Right lobe of liver (tissue), 6 donors: ENCODE data around the gene ANGPTL3. TPM values are rescaled to one million over a fixed set of nuclear protein-coding genes. Genes with fewer than 3 reads are reported as not detected.

Source experiments
- ATAC-seq, 4 donors: fragments of 200-7000 bp; cut with Tn5 transposase; one replicate each; pipeline ENCODE4 v1.9.1; 2020; ENCODE audit warnings: mild to moderate bottlenecking in 4 of 4, moderate library complexity in 4 of 4
- DNase-seq, 3 donors: peaks; one replicate each; pipeline ENCODE4 v3.0.0-alpha.2; 2020
- H3K27ac ChIP-seq, 3 donors: fragments of 200-600 bp; one replicate each; pipeline ENCODE4 v1.8.0; 2022
- H3K27me3 ChIP-seq, 2 donors: fragments of 200-600 bp; one replicate each; pipeline ENCODE4 v1.8.0; 2022
- H3K36me3 ChIP-seq, 4 donors: fragments of 200-600 bp; sonication (generic) in 1 of 4; one replicate each; pipeline versions ENCODE4 v1.5.1 to v1.8.0; 2017 to 2022; ENCODE audit warnings: control low read depth in 1 of 4
- H3K4me1 ChIP-seq, 4 donors: fragments of 200-600 bp; sonication (generic) in 1 of 4; one replicate each; pipeline versions ENCODE4 v1.5.1 to v1.8.0; 2017 to 2022; ENCODE audit warnings: control low read depth in 1 of 4
- H3K4me3 ChIP-seq, 3 donors: fragments of 200-600 bp; one replicate each; pipeline ENCODE4 v1.8.0; 2022
- H3K9me3 ChIP-seq, 4 donors: fragments of 200-600 bp; sonication (generic) in 1 of 4; one replicate each; pipeline versions ENCODE4 v1.5.1 to v1.8.0; 2017 to 2022; ENCODE audit warnings: control low read depth in 1 of 4
- POLR2A ChIP-seq: fragments of 450-650 bp; IDR thresholded peaks from one replicate; pipeline ENCODE4 v1.6.1; 2017; ENCODE audit warnings: antibody characterized with exemption, mild to moderate bottlenecking
- WGBS: methylation state at CpG from one replicate; pipeline ENCODE4 v1.1.6; 2018; ENCODE audit warnings: low coverage, low lambda C conversion rate; ENCODE audit not compliant: insufficient coverage; ENCODE audit errors: missing lambda C conversion rate; 5-methylcytosine and 5-hydroxymethylcytosine counted together
- intact Hi-C, 2 donors: fragments of 100-400 bp; cut with DNase I; formaldehyde crosslinking; loops; one replicate each; pipeline versions ENCODE4 v1.11.2 to v1.14.1; 2022
- total RNA-seq, 6 experiments: library from RNA; depleted of rRNA in 2 of 6; stranded (reverse); fragments of >200 nt in 2 of 6; fragmentation: NEBNext Ultra II Directional in 3 of 6; extraction: Animal tissue kit (Norgen Biotek cat#: 25700) in 3 of 6; gene quantifications; one replicate each; pipeline versions ENCODE4 v1.1.0 to v1.2.4, GENCODE V29; 2016 to 2023
- TF ChIP-seq, protein P1 (sequence below), 4 donors: fragments of 200-600 bp in 3 of 4; fragments of 450-650 bp in 1 of 4; IDR thresholded peaks; one replicate each; pipeline versions ENCODE4 v1.5.1 to v1.8.0; 2016 to 2022; ENCODE audit warnings: antibody characterized with exemption in 4 of 4, mild to moderate bottlenecking in 2 of 4
- donor health status: DM: no; HTN: yes; CAD: no.
- donor health status: DM: no; HTN: no; CAD: no.
- donor health status: DM: no; HTN: no; CAD: no.
- donor health status: DM: no; HTN: yes; CAD: no.
- donor health status: DM: no; HTN: yes; CAD: no.

The ANGPTL3 gene
- total RNA-seq, 6 experiments from 2014 or later: 227 to 411 (median 245) TPM

DNA sequence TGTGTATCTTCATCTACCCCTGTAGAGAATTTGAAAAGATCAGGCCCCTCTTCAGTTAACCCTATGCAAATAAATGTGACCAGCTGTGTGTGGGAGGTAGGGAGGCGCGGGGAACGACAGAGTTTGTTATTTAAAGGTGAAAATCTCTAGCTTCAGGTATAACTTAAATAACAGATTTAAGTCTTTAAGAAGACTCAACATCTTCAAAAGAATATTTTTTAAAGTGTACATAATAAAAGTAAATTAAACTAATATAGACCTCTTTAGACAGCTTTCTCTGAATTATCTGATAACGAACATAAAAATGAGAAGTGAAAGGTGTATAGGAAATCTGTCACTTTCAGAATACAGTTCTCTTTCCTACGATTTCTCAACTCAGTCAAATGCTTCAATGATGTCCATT, 16.0 kb downstream of the ANGPTL3 start:
- no peak for TF ChIP-seq POLR2A
- TF ChIP-seq, protein P1, sequence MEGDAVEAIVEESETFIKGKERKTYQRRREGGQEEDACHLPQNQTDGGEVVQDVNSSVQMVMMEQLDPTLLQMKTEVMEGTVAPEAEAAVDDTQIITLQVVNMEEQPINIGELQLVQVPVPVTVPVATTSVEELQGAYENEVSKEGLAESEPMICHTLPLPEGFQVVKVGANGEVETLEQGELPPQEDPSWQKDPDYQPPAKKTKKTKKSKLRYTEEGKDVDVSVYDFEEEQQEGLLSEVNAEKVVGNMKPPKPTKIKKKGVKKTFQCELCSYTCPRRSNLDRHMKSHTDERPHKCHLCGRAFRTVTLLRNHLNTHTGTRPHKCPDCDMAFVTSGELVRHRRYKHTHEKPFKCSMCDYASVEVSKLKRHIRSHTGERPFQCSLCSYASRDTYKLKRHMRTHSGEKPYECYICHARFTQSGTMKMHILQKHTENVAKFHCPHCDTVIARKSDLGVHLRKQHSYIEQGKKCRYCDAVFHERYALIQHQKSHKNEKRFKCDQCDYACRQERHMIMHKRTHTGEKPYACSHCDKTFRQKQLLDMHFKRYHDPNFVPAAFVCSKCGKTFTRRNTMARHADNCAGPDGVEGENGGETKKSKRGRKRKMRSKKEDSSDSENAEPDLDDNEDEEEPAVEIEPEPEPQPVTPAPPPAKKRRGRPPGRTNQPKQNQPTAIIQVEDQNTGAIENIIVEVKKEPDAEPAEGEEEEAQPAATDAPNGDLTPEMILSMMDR (IDR thresholded peaks at IDR 0.05): no peak
- H3K4me3 ChIP-seq: peak overlapping the region in 1 of 3 donors; percentile 5
- ATAC-seq (peak; percentile 36 to 62 (median 53)), DNase-seq (no peak)
- intact Hi-C loops: no loop called here
- H3K9me3 ChIP-seq: no peaks in the 10 kb centered on the region
- peaks cover 0 to 36% (median 12%) of the 10 kb centered on the region in 4 donors for H3K4me1 ChIP-seq
- H3K27ac ChIP-seq: peak overlapping the region in 2 of 3 donors; percentile 37 to 84
- WGBS: 26% methylated on average over 5 of the region's 5 CpGs
- H3K27me3 ChIP-seq: no peaks in the 10 kb centered on the region
- H3K36me3 ChIP-seq: peaks cover 0 to 3% (median 0%) of the 10 kb centered on the region in 4 donors

DNA sequence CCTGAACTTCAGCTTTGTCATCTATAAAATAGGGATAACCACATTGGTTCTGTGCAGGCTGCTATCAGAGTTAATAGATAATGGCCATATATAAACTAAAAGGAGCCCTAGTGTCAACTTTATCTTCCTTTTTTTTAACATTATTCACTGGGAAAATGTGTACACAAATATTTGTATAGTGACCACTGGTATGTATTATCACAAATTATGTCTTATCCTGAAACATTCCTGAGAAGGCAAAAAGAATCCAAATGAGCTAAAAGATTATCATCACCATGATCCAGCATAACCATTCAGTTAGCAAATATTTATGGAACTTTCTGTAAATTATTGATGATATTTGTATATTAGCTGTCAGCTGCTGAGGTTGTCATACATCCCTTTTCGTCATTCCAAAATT, 16.6 kb downstream of the ANGPTL3 start:
- WGBS: 100% methylated on average over 1 of the region's 1 CpG
- Histone ChIP-seq H3K27me3 (no peaks in the 10 kb centered on the region), H3K36me3 (peaks cover 0 to 3% (median 0%) of the 10 kb centered on the region in 4 donors), H3K9me3 (no peaks in the 10 kb centered on the region), H3K4me3 (no peak overlapping the region), H3K27ac (peak overlapping the region in 2 of 3 donors; percentile 37 to 84), H3K4me1 (peaks cover 0 to 30% (median 10%) of the 10 kb centered on the region in 4 donors)
- intact Hi-C loops: no loop called here
- DNase-seq: no peak
- ATAC-seq: no peak
- no peak for TF ChIP-seq POLR2A
- TF ChIP-seq, protein P1 (IDR thresholded peaks at IDR 0.05): no peak

DNA sequence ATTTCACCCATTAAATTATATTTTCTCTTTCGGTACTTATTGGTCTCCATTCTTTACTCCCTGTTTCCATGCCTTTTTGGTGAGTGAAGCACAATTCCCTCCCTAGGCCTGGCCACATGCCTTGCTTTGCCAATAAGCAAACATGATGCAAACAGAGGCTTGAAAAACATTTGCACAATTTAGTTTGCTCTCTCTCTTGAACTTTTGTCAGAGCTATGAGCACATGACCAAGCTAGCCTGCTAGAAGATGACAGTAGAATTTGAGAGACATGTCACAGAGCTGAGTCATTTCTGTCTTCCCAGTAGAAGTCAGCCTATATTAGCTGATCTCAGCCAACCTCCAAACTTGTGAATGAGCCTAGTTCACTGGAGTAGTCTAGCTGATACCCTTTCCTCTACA, 24.6 kb downstream of the ANGPTL3 start:
- Histone ChIP-seq H3K9me3 (no peaks in the 10 kb centered on the region), H3K4me3 (no peak overlapping the region), H3K27me3 (no peaks in the 10 kb centered on the region), H3K27ac (peak overlapping the region; percentile 29 to 92 (median 78)), H3K4me1 (peaks cover 0 to 20% (median 7%) of the 10 kb centered on the region in 4 donors), H3K36me3 (no peaks in the 10 kb centered on the region)
- WGBS: 17% methylated on average over 1 of the region's 1 CpG
- DNase-seq: peak; percentile 61 to 87 (median 76)
- ATAC-seq: peak; percentile 96 to 99 (median 97)
- intact Hi-C loops: no loop called here
- TF ChIP-seq, protein P1 (IDR thresholded peaks at IDR 0.05): no peak

DNA sequence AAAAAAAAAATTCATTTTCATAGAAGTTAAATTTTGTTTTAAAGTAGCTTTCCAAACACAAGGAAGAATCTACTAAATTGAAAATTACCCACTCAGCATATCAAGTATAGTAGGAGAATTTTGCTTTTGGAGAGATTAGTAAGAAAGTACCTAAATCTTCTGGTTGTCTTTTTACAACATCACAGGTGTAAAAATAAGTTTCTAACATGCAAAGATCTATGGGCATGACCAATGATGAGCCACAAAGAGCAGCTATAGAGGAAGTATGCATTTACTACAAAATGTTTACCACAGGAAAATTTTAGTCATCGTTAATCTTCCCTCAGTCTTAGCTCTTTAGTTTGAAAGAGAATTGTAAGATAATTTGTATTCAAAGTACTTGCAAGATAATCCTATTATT, 28.1 kb downstream of the ANGPTL3 start:
- ATAC-seq (no peak), DNase-seq (no peak)
- H3K27ac ChIP-seq: no peak overlapping the region
- H3K9me3 ChIP-seq: no peaks in the 10 kb centered on the region
- H3K27me3 ChIP-seq: no peaks in the 10 kb centered on the region
- H3K4me1 ChIP-seq: peaks cover 0 to 20% (median 7%) of the 10 kb centered on the region in 4 donors
- H3K4me3 ChIP-seq: no peak overlapping the region
- TF ChIP-seq, protein P1 (IDR thresholded peaks at IDR 0.05): no peak
- no peak for TF ChIP-seq POLR2A
- no peaks in the 10 kb centered on the region for H3K36me3 ChIP-seq
- WGBS: 58% methylated on average over 1 of the region's 1 CpG
- intact Hi-C loops: no loop called here

DNA sequence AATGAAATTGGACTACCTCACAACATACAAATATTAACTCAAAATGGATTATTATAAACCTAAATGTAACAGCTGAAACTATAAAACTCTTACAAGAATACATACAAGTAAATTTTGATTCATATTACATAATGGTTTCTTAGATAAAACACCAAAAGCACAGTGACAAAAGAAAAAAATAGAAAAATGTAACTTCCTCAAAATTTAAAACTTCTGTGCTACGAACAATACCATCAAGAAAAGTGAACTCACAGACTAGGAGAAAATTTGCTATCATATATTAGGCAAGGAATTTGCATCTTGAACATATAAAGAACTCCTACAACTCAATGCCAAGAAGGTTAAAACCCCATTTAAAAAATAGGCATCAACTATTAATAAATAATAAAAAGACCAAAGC, 31.2 kb downstream of the ANGPTL3 start:
- Histone ChIP-seq H3K27me3 (no peaks in the 10 kb centered on the region), H3K9me3 (peaks cover 0 to 4% (median 0%) of the 10 kb centered on the region in 4 donors), H3K4me3 (no peak overlapping the region), H3K27ac (no peak overlapping the region), H3K36me3 (peaks cover 0 to 5% (median 0%) of the 10 kb centered on the region in 4 donors), H3K4me1 (no peaks in the 10 kb centered on the region)
- ATAC-seq: no peak
- WGBS: 74% methylated on average over 1 of the region's 1 CpG
- intact Hi-C loops: no loop called here
- no peak for TF ChIP-seq POLR2A
- no peak for DNase-seq
